GM21737 (cell line): ENCODE results near the gene MAB21L2.

ENCODE experiments used
- ATAC-seq: cut with Tn5 transposase; IDR thresholded peaks from one replicate; pipeline ENCODE4 v1.9.1; 2021; ENCODE audit warnings: mild to moderate bottlenecking, moderate library complexity; ENCODE audit not compliant: unreplicated experiment

The MAB21L2 gene

DNA sequence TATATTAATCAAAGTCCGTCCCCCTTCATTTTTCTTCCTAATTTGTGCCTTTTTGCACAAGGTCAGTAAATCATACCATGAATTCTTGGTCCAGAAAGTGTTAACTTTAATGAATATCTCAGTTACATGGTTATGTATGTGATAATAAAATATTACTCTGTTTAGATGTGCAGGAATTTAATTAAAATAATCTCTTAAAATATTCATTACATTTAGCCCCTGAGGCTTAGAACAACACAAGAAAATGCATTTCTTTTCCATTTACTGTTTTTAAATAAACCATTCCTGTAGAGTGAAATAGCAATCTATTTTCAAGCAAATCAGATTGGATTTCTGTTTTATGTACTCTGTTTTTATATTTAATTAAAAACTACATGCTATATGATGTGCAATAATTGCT lies 17.6 kb downstream of the MAB21L2 start:
- no peak for ATAC-seq

DNA sequence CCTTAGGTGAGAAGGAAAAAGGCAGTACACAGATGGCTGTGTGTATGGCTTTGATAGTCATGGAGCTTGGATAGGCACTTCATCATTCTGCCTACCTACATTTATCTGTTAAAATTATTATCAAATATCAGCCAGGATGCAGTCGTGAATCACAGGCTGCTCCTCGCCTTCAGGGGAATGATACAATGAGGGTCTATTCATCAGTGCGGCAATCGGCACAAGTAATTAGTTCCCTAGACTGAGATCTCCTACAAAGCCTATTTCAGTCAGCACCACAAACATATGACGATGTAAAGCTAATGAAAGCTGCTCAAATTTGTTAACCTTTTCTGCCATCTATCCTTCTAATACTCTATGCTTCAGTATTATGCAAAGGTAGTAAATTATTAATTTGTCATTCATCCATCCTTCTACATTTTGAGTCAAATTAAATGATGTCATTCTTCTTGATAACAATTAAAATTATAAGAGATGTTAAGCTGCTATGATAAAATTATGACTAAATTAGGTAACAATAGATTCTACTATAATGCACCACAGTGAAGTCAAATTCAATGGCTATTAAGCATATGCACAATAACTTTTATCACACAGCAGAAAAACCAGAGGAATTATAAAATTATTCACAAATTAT lies 19.0 kb downstream of the MAB21L2 start:
- no peak for ATAC-seq

- ATAC-seq: no peak
Measured at GRCh38 chr4:150609131-150609530, 27.2 kb downstream of the MAB21L2 start.

- no peak for ATAC-seq
Measured at GRCh38 chr4:150619042-150619441, 37.1 kb downstream of the MAB21L2 start.

GRCh38 chr4:150624055-150624454 lies 42.1 kb downstream of the MAB21L2 start:
- ATAC-seq: no peak

DNA sequence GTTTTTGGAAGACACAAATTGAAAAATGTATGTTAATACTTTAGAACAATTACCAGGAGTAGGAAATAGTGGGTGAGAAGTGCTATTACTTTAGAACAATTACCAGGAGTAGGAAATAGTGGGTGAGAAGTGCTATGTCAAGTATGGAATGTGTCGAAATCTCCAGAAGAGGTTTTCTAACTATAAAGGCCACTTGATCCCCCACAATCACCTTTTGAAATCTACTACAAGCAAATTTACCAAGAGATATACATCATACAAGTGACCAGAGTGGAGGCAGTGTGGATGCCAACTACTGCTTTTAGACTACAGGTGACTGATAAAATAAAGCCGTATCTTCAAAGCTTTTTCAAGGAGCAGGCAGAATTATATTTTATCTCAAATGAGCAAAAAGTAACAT lies 43.1 kb downstream of the MAB21L2 start:
- no peak for ATAC-seq

DNA sequence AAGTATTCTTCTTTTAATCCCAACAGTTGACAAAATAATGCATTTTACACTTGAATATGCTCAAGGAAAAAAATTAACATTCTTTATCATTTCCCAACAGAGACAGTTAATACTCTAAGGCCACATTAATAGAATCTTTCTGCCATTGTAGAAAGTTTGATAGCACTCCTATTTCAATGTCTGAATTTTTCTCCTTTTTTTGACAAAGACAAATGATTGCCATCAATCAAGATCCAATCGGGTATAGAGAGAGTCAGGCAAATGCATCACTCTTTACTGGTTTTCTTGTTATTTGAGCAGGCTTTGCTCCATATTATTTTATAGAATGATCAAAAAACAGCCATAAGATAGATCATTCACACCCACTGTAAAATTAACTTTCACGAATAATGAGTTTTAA lies 46.1 kb downstream of the MAB21L2 start:
- no peak for ATAC-seq

DNA sequence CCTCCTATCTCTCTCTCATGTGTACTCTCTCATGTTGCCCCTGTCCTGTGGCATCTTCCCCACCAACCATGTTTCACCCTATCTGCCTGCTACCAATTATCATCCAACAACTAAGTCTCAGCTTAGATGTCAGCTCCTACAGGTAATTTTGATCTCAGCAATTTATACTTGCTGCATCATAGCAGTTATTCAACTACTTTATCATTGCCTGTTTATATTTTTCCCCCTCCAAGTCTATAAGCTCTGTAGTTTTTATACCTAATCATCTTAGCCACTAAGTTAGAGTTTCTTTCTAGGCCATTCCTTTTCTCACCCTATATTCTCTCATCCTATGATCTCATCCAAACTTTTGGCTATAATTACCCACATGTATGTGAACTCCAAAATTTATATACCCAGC lies 50.7 kb downstream of the MAB21L2 start:
- no peak for ATAC-seq
